H1 (cell line): ENCODE measurements around the gene RIMBP2. TPM values are rescaled to one million over a fixed set of nuclear protein-coding genes. Genes with fewer than 3 reads are reported as not detected.

ENCODE experiments used
- GTF2F1 ChIP-seq: IDR thresholded peaks from 2 replicates; pipeline ENCODE4 v1.6.1; 2012; ENCODE audit warnings: low read depth, low read length, improper control_type of control experiment, borderline replicate concordance
- HDAC6 ChIP-seq: IDR thresholded peaks from one replicate; pipeline ENCODE4 v1.7.1; 2012; ENCODE audit warnings: low read depth, mild to moderate bottlenecking, inconsistent platforms, low read length, moderate library complexity
- NRF1 ChIP-seq: IDR thresholded peaks from 2 replicates; pipeline ENCODE4 v1.6.1; 2011; ENCODE audit warnings: mild to moderate bottlenecking, low read depth, low read length, improper control_type of control experiment
- RAD21 ChIP-seq, 2 experiments: IDR thresholded peaks in 1 of 2; conservative IDR thresholded peaks in 1 of 2; 2 replicates each; pipeline ENCODE4 v1.6.1; 2011; ENCODE audit warnings: low read depth in 2 of 2, low read length in 2 of 2, improper control_type of control experiment in 1 of 2, inconsistent platforms in 1 of 2, mild to moderate bottlenecking in 1 of 2, moderate library complexity in 1 of 2
- SAP30 ChIP-seq: fragments of 300-600 bp; sonication (generic); IDR thresholded peaks from 2 replicates; pipeline ENCODE4 v1.7.1; 2012; ENCODE audit warnings: low read length, moderate library complexity, mild to moderate bottlenecking, inconsistent platforms; ENCODE audit not compliant: insufficient read depth, insufficient replicate concordance
- SP1 ChIP-seq: IDR thresholded peaks from 2 replicates; pipeline ENCODE4 v1.6.1; 2011; ENCODE audit warnings: low read depth, low read length
- polyA plus RNA-seq, 7 experiments: library from polyadenylated mRNA; depleted of rRNA in 3 of 7; stranded (reverse) in 5 of 7; unstranded in 2 of 7; fragments of >200 nt in 5 of 7; fragments of 200-250 nt in 2 of 7; gene quantifications; 1 replicate in 5 of 7; 2 replicates in 1 of 7; 4 replicates in 1 of 7; pipeline versions ENCODE4 v1.2.1 to v1.2.3, GENCODE V29; 2011 to 2013; ENCODE audit warnings: missing spikeins in 2 of 7, mixed read lengths in 2 of 7
- total RNA-seq: library from RNA; stranded (reverse); fragmentation: NEBNext Ultra II Directional; extraction: Animal tissue kit (Norgen Biotek cat#: 25700); gene quantifications from 2 replicates; pipeline ENCODE4 v1.2.1, GENCODE V29; 2021
- TF ChIP-seq, protein P1 (sequence below): IDR thresholded peaks from 2 replicates; pipeline ENCODE4 v1.6.1; 2012; ENCODE audit warnings: inconsistent platforms

The RIMBP2 gene
- total and polyA plus RNA-seq, 2 of the 8 experiments (the other 6 are each of a cell fraction or from before 2014, with no cell fraction given) = 0.18 to 0.65 TPM

DNA sequence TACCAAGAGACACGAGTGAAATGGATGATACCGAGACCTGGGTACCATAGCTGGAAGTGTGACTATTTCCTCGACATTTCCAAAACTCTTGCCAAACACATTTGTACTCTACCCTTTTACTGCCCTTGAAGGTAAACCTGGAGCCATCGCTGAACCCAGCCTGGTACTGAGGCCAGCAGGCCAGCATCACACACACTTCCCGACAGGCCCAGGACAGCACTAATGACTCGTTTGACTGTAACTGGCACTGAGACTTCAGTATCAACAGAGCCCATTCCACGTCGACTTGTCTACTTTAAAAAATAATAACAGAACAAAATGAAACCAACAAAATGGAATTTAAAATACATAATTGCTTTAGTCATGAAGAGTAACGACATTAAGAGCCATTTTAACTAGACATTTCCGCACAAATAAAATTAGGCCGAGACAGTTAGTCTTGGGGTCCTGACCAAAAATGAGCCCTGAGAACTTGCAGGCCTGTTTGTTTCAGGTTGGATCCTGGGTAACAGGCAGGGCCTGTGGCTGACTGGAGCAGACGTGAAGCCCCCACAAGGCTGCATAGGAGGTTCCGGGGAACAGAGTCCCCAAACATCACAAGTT lies 94.3 kb downstream of the RIMBP2 start (continued):
- TF ChIP-seq GTF2F1 (no peak), SAP30 (no peak), RAD21 (IDR thresholded peaks at IDR 0.05 in 1 of 2, conservative IDR thresholded peaks at IDR 0.05 in 1 of 2; ENCODE audit: low read depth in 2 of 2, low read length in 2 of 2) (no peak), NRF1 (no peak), SP1 (no peak), HDAC6 (no peak)
- TF ChIP-seq, protein P1, sequence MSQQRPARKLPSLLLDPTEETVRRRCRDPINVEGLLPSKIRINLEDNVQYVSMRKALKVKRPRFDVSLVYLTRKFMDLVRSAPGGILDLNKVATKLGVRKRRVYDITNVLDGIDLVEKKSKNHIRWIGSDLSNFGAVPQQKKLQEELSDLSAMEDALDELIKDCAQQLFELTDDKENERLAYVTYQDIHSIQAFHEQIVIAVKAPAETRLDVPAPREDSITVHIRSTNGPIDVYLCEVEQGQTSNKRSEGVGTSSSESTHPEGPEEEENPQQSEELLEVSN = no peak
